Measurements from ENCODE around the gene CERS6. TPM values are rescaled to one million over a fixed set of nuclear protein-coding genes. Genes with fewer than 3 reads are reported as not detected.

The CERS6 gene
- total and polyA plus RNA-seq, 10 of the 15 experiments (the other 5 are each of a cell fraction or from before 2014, with no cell fraction given): 1.3 to 20.4 (median 14.1) TPM

DNA sequence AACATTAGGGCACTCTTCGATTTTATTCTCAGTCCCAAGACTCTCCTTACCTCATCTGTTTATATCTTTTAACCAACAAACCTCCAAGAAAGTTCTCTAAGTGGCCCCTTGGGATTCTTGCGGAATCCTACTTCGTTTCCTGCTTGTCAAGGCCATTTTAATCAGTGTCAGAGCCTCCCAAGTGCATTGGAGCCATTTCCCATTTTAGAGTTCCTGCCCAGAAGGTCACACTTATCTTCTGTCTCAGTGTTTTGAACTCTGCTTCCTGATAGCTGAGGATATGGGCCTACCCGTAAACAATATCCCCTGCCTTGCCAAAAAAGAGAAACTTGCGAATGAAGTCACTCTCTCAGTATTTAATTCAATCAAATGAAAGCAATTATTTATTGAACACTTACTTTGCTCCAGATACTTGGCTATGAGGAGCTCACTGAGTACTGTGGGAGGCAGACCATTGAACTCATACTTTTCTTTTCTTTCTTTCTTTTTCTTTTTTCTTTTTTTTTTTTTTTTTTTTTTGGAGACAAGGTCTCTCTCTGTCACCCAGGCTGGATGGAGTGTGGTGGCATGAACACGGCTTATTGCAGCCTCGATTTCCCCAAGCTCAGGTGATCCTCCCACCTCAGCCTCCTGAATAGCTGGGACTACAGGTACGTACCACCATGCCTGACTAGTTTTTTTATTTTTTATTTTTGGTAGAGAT, 340.7 kb downstream of the CERS6 start (continued):
- TF ChIP-seq, protein P1, sequence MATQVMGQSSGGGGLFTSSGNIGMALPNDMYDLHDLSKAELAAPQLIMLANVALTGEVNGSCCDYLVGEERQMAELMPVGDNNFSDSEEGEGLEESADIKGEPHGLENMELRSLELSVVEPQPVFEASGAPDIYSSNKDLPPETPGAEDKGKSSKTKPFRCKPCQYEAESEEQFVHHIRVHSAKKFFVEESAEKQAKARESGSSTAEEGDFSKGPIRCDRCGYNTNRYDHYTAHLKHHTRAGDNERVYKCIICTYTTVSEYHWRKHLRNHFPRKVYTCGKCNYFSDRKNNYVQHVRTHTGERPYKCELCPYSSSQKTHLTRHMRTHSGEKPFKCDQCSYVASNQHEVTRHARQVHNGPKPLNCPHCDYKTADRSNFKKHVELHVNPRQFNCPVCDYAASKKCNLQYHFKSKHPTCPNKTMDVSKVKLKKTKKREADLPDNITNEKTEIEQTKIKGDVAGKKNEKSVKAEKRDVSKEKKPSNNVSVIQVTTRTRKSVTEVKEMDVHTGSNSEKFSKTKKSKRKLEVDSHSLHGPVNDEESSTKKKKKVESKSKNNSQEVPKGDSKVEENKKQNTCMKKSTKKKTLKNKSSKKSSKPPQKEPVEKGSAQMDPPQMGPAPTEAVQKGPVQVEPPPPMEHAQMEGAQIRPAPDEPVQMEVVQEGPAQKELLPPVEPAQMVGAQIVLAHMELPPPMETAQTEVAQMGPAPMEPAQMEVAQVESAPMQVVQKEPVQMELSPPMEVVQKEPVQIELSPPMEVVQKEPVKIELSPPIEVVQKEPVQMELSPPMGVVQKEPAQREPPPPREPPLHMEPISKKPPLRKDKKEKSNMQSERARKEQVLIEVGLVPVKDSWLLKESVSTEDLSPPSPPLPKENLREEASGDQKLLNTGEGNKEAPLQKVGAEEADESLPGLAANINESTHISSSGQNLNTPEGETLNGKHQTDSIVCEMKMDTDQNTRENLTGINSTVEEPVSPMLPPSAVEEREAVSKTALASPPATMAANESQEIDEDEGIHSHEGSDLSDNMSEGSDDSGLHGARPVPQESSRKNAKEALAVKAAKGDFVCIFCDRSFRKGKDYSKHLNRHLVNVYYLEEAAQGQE (IDR thresholded peaks at IDR 0.05; ENCODE audit: low read depth, low read length): no peak
- TF ChIP-seq CHD4 (IDR thresholded peaks at IDR 0.05): no peak
- TF ChIP-seq ESRRA (IDR thresholded peaks at IDR 0.05; ENCODE audit: low read length): no peak
- no peak for TF ChIP-seq ASH2L (IDR thresholded peaks at IDR 0.05; ENCODE audit: borderline replicate concordance, low read depth)
- no peak for TF ChIP-seq BRCA1 (IDR thresholded peaks at IDR 0.05; ENCODE audit: low read depth, low read length)
- no peak for TF ChIP-seq STAT3 (IDR thresholded peaks at IDR 0.05; ENCODE audit: low read depth, low read length)
- TF ChIP-seq RUNX3 (IDR thresholded peaks at IDR 0.05; ENCODE audit: low read length): no peak
- no peak for TF ChIP-seq ZNF622 (IDR thresholded peaks at IDR 0.05)
- TF ChIP-seq RB1 (IDR thresholded peaks at IDR 0.05; ENCODE audit: borderline replicate concordance): no peak
- no peak for TF ChIP-seq BCL11A (IDR thresholded peaks at IDR 0.05; ENCODE audit: low read depth, low read length)
- TF ChIP-seq MTA2 (IDR thresholded peaks at IDR 0.05; ENCODE audit: low read depth): no peak
- TF ChIP-seq BHLHE40 (IDR thresholded peaks at IDR 0.05; ENCODE audit: borderline replicate concordance in 1 of 2, low read depth in 2 of 2, low read length in 1 of 2): no peak

Measured in GM12878 (cell line).